Hindlimb muscle (tissue), 1 donor: ENCODE results near the gene RUNX3. TPM values are rescaled to one million over a fixed set of nuclear protein-coding genes. Genes with fewer than 3 reads are reported as not detected.
"Not testable (repeated sequence)": the region's sequence is repeated elsewhere in the genome, so short reads cannot be mapped to it uniquely, and the experiment has no call there.

ENCODE experiments used
- DNase-seq: peaks from one replicate; pipeline ENCODE4 v3.0.0-alpha.2; 2013
- polyA plus RNA-seq: library from polyadenylated mRNA; unstranded; fragments of 120-200 nt; gene quantifications from one replicate; pipeline ENCODE4 v1.2.1, GENCODE V29; 2013; ENCODE audit not compliant: insufficient read length

The RUNX3 gene
- polyA plus RNA-seq, result 0.72 TPM

- DNase-seq, result no peak
Observed at GRCh38 chr1:24930260-24931145, at the start of gene RUNX3. Gene RUNX3 (minus strand): TSS chr1:24930276. CDS start chr1:24929868, 408 bp downstream.

- DNase-seq, result not testable (repeated sequence)
Observed at GRCh38 chr1:24979232-24979631, 49.2 kb upstream of the RUNX3 start.

GRCh38 chr1:24978383-24979032 lies 48.4 kb upstream of the RUNX3 start:
- DNase-seq, result no peak

- DNase-seq, result no peak
Observed at GRCh38 chr1:24975391-24975790, 45.3 kb upstream of the RUNX3 start.

- DNase-seq, result no peak
Observed at GRCh38 chr1:24973315-24973714, 43.2 kb upstream of the RUNX3 start.

GRCh38 chr1:24972915-24973242 lies 42.8 kb upstream of the RUNX3 start:
- no peak for DNase-seq

GRCh38 chr1:24972221-24972914 lies 42.3 kb upstream of the RUNX3 start:
- no peak for DNase-seq

- DNase-seq, result no peak
Observed at GRCh38 chr1:24970926-24971875, 41.1 kb upstream of the RUNX3 start.

GRCh38 chr1:24970399-24970753 lies 40.3 kb upstream of the RUNX3 start:
- no peak for DNase-seq

- no peak for DNase-seq
Observed at GRCh38 chr1:24969596-24970398, 39.7 kb upstream of the RUNX3 start.

- no peak for DNase-seq
Observed at GRCh38 chr1:24968941-24969585, 39.0 kb upstream of the RUNX3 start.

- DNase-seq, result no peak
Observed at GRCh38 chr1:24967962-24968361, 37.9 kb upstream of the RUNX3 start.

- DNase-seq, result no peak
Observed at GRCh38 chr1:24967555-24967954, 37.5 kb upstream of the RUNX3 start.

- no peak for DNase-seq
Observed at GRCh38 chr1:24966724-24967346, 36.8 kb upstream of the RUNX3 start.

GRCh38 chr1:24966121-24966723 lies 36.1 kb upstream of the RUNX3 start:
- no peak for DNase-seq

- no peak for DNase-seq
Observed at GRCh38 chr1:24965571-24965930, 35.5 kb upstream of the RUNX3 start.

GRCh38 chr1:24964811-24965570 lies 34.9 kb upstream of the RUNX3 start:
- DNase-seq, result no peak

GRCh38 chr1:24963943-24964693 lies 34.0 kb upstream of the RUNX3 start:
- no peak for DNase-seq
